Mucosa of descending colon (tissue), 3 donors: Measurements from ENCODE around the gene TEX29. TPM values are rescaled to one million over a fixed set of nuclear protein-coding genes. Genes with fewer than 3 reads are reported as not detected.

Experiments used
- ATAC-seq: fragments of 200-7000 bp; cut with Tn5 transposase; one replicate; pipeline ENCODE4 v1.9.1; 2020; ENCODE audit warnings: mild to moderate bottlenecking, moderate library complexity
- DNase-seq, 3 donors: peaks; one replicate each; pipeline ENCODE4 v3.0.0-alpha.2; 2020
- H3K36me3 ChIP-seq: fragments of 200-600 bp; one replicate; pipeline ENCODE4 v1.8.0; 2021; ENCODE audit warnings: low read depth, mild to moderate bottlenecking
- H3K4me1 ChIP-seq: fragments of 200-600 bp; one replicate; pipeline ENCODE4 v1.8.0; 2021; ENCODE audit warnings: low read depth, mild to moderate bottlenecking
- H3K4me3 ChIP-seq: fragments of 200-600 bp; one replicate; pipeline ENCODE4 v1.8.0; 2021; ENCODE audit warnings: mild to moderate bottlenecking
- H3K9me3 ChIP-seq: fragments of 200-600 bp; one replicate; pipeline ENCODE4 v1.8.0; 2021; ENCODE audit warnings: mild to moderate bottlenecking
- CTCF ChIP-seq: fragments of 200-600 bp; IDR thresholded peaks from one replicate; pipeline ENCODE4 v1.8.0; 2022; ENCODE audit warnings: antibody characterized with exemption, mild to moderate bottlenecking
- intact Hi-C, 2 donors: fragments of 100-400 bp; cut with DNase I in 1 of 2; cut with micrococcal nuclease in 1 of 2; formaldehyde crosslinking; loops; one replicate each; pipeline versions ENCODE4 v1.11.0 to v1.11.1; 2022; cut with DNase I, micrococcal nuclease
- total RNA-seq, 3 donors: library from RNA; stranded (reverse); fragmentation: NEBNext Ultra II Directional in 2 of 3; extraction: Animal tissue kit (Norgen Biotek cat#: 25700) in 2 of 3; gene quantifications; one replicate each; pipeline versions ENCODE4 v1.2.1 to v1.2.4, GENCODE V29; 2021 to 2023
- donor health status: DM: no; HTN: no; CAD: no; lungs with moderate emphysema.
- donor health status: DM: no; HTN: no; CAD: no.
- donor health status: DM: no; HTN: yes; CAD: no.

Gene TEX29
- total RNA-seq, 3 donors from 2014 or later = 0.55 to 0.63 TPM; not detected in 1

- ATAC-seq = no peak
- H3K4me1 ChIP-seq = no peaks in the 10 kb centered on the region
- H3K9me3 ChIP-seq = no peaks in the 10 kb centered on the region
- TF ChIP-seq CTCF = no peak
- H3K36me3 ChIP-seq = no peaks in the 10 kb centered on the region
- no peak for DNase-seq
- no peak overlapping the region for H3K4me3 ChIP-seq
- intact Hi-C loops = no loop called here
Measured at GRCh38 chr13:111341886-111342285, 21.4 kb downstream of the TEX29 start.

GRCh38 chr13:111342721-111343120, 22.3 kb downstream of the TEX29 start:
- intact Hi-C loops = no loop called here
- H3K36me3 ChIP-seq = no peaks in the 10 kb centered on the region
- no peaks in the 10 kb centered on the region for H3K4me1 ChIP-seq
- DNase-seq (no peak), ATAC-seq (no peak)
- TF ChIP-seq CTCF = no peak
- no peaks in the 10 kb centered on the region for H3K9me3 ChIP-seq
- H3K4me3 ChIP-seq = no peak overlapping the region

GRCh38 chr13:111343186-111343805, 22.9 kb downstream of the TEX29 start:
- intact Hi-C loops = no loop called here
- no peaks in the 10 kb centered on the region for H3K4me1 ChIP-seq
- ATAC-seq (no peak), DNase-seq (no peak)
- no peaks in the 10 kb centered on the region for H3K9me3 ChIP-seq
- no peak overlapping the region for H3K4me3 ChIP-seq
- H3K36me3 ChIP-seq = no peaks in the 10 kb centered on the region
- no peak for TF ChIP-seq CTCF

- Histone ChIP-seq H3K4me1 (no peaks in the 10 kb centered on the region), H3K36me3 (no peaks in the 10 kb centered on the region), H3K4me3 (no peak overlapping the region), H3K9me3 (no peaks in the 10 kb centered on the region)
- ATAC-seq = peak; percentile 23
- DNase-seq = no peak
- intact Hi-C loops = no loop called here
- no peak for TF ChIP-seq CTCF
Measured at GRCh38 chr13:111344471-111345191, 24.2 kb downstream of the TEX29 start.

- ATAC-seq (no peak), DNase-seq (no peak)
- no peak for TF ChIP-seq CTCF
- Histone ChIP-seq H3K4me3 (no peak overlapping the region), H3K4me1 (no peaks in the 10 kb centered on the region), H3K36me3 (no peaks in the 10 kb centered on the region), H3K9me3 (no peaks in the 10 kb centered on the region)
- intact Hi-C loops = no loop called here
Measured at GRCh38 chr13:111345682-111346081, 25.2 kb downstream of the TEX29 start.
